WI38 (cell line): Measurements from ENCODE around the gene COX18.
A peak's percentile ranks its signal among the peaks of the same experiment; 100 is the strongest.

Source experiments
- H3K4me3 ChIP-seq: 2 replicates; pipeline ENCODE4 v1.5.1; 2011; ENCODE audit warnings: low read depth, mild to moderate bottlenecking, control low read depth, low read length
- TF ChIP-seq, protein P1 (sequence below): IDR thresholded peaks from 2 replicates; pipeline ENCODE4 v1.5.1; 2012; ENCODE audit warnings: low read depth, mild to moderate bottlenecking, control low read depth, low read length

COX18 gene

DNA sequence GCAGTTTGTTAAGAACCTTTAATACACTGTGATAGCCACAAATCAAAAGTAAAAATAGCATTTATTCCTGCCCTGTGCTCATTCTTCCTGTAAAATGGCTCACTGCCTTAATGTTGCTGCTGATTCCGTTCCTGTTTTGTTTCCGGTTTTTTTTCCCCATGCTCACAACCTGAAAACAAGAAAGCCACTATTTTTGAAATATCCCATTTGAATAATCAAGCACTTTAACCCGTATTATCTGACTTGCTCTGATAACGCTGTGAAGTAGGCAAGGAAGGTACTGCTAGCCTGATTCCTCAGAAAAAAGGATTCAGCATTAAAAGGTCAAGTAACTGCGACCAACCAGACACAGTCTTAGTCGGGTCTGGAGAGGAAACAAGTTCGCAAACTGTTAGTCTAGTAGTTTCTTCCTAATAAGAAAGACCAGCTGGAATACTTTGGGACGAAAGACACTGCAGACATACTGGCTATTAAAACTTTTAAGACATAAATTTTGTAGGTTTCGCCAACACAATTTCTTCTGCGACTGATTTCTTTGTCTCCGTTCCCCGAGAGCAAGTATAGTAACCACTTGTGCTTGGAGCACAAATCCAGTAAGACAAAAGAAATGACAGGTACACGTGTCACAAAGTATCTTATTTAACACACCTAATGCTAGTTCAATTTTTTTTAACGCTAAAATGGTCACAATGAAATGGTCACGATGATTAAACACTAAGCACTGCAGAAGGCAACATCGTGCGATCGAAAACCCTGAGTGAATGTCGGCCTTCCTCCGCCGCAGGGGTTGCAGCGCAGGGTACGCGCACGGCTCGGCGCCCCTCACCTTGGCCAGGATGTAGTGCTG lies 802 bp downstream of the COX18 start:
- TF ChIP-seq, protein P1, sequence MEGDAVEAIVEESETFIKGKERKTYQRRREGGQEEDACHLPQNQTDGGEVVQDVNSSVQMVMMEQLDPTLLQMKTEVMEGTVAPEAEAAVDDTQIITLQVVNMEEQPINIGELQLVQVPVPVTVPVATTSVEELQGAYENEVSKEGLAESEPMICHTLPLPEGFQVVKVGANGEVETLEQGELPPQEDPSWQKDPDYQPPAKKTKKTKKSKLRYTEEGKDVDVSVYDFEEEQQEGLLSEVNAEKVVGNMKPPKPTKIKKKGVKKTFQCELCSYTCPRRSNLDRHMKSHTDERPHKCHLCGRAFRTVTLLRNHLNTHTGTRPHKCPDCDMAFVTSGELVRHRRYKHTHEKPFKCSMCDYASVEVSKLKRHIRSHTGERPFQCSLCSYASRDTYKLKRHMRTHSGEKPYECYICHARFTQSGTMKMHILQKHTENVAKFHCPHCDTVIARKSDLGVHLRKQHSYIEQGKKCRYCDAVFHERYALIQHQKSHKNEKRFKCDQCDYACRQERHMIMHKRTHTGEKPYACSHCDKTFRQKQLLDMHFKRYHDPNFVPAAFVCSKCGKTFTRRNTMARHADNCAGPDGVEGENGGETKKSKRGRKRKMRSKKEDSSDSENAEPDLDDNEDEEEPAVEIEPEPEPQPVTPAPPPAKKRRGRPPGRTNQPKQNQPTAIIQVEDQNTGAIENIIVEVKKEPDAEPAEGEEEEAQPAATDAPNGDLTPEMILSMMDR, result no peak
- peak overlapping the region; percentile 84 for H3K4me3 ChIP-seq

DNA sequence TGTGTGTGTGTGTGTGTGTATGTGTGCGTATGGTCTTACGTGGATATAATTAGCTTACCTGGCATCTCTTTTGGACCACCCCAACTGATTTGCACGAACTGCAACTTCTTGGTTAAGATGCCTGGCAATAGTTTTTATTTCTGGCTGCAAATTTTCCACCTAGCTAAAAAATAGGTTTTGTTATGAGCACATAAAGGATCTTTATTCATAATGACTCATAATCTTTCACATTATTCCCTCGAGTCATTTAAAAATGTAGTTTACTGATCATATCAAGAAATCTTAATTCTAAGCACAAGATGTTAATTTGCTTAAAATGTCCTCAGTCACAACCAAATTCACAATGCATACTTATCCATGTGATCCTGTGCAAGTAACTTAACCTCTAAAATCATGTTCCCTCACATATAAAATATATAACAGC lies 1.5 kb downstream of the COX18 start:
- peak overlapping the region; percentile 84 for H3K4me3 ChIP-seq
- TF ChIP-seq, protein P1, result no peak

DNA sequence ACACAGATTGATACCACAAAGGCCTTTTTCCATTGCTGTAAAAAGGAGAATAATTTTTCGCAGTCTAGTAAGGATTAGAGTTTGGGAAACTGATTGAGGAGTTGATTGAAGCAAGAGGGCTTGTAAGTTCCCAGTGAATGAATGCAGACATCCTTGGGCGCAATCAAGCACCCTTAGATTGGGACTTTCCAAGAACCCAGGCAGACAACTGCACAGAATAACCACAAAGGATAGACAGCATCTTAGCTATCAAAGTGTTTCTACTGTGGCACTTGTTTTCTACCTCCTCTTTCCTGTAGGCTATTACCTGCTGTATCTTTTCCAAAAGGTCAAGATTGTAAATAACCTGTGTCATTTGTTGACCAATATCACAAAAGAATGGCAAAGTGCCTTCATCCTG lies 2.6 kb downstream of the COX18 start:
- no peak overlapping the region for H3K4me3 ChIP-seq
- TF ChIP-seq, protein P1, result no peak

DNA sequence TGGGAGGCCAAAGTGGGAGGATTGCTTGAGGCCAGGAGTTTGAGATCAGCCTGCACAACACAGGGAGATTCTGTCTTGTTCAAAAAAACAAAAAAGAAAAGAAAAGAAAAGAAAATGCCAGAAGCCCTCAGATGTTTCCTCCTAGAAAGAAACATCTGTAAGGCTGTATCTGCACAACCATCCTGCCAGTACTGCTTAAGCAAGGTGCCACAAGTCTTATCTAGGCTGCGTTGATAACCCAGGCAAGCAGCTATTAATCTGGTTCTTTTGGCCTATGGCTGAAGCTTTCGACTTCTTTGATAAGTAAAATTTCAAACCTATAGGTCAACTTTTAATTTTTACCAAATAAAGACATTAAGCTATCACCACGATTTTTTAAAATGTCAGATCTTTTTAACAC lies 3.1 kb downstream of the COX18 start:
- TF ChIP-seq, protein P1, result no peak
- no peak overlapping the region for H3K4me3 ChIP-seq

DNA sequence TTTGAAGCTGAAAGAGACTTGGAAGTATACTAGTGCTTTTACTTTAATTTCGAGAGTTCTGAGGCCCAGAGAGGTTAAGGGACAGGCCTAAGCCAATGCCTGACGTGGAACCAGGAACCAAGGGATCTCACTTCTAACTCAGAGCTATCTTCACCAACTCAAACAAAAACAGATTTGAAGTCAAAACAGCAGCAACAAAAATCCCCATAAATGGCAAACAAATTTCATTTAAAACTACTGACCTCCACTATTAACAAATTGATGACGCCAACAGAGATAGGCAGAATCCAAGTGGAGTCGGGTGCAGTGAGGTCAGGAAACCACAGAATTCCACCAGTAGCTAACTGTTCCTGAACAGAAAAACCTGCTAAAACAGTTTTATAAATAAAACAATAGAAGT lies 5.0 kb downstream of the COX18 start:
- TF ChIP-seq, protein P1, result no peak

DNA sequence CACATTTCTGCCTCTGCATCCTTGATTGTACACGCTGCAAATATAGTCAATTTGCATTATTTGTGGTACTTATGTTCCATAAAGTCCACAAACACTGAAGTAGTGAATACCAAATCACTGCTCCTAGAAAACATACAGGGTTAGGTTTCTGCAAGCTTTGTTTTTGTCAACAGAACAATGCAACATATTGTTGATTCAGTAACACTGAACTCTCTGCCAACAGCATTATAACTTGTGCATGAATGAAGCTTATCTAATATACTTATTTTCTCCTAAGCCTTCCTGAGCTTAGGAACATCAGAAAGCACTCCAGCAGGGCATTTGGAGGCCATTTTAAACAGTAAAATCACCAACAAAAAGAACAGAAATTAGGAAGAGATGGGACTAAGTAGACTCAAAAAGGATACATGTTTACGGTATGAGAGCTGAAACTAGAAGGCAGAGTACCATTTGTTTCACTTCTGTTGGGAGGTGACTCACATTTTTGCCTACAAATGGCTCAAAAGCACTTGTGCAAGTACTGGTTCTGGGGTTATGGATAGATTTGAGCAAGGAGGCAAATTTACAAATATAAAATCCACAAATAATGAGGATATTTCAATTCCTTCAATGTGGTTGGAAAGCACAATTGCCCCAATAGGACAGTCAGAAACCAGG lies 14.1 kb downstream of the COX18 start:
- no peak overlapping the region for H3K4me3 ChIP-seq
- TF ChIP-seq, protein P1, result no peak

More for the DNA sequence above, 5.0 kb downstream of the COX18 start:
- no peak overlapping the region for H3K4me3 ChIP-seq

DNA sequence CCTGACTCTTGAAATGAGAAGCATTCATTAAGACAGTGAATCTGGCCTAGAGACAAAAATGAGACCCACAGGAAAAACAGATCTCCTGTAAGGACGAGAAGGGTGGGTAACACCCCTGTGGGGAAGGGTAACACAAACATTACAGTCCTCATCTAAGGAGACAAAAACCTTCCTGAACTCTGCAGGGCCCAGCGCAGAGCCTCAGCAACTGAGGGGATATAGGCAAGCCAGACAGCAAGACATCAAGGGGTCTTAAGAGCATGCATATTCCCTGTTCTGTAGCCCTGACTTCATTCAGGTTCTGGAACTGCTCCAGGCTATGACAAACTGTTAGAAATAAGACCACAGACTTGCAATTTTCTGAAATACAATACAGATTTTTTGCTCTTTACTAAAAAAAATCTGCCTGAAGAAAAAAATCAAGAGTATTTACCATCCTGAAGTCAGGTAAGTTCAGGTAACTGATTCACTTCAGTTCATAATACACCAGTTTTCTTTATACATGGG lies 15.5 kb downstream of the COX18 start:
- no peak overlapping the region for H3K4me3 ChIP-seq
- TF ChIP-seq, protein P1, result no peak
